Adrenal gland (tissue), 5 donors: ENCODE data around the gene NBPF3.

Source experiments
- CTCF ChIP-seq, 6 experiments: fragments of 450-650 bp in 4 of 6; fragments of 200-600 bp in 2 of 6; sonication (generic) in 1 of 6; IDR thresholded peaks; 1 replicate in 5 of 6; 2 replicates in 1 of 6; pipeline versions ENCODE4 v1.5.1 to v1.8.0; 2016 to 2021; ENCODE audit warnings: antibody characterized with exemption in 6 of 6, mild to moderate bottlenecking in 2 of 6, moderate library complexity in 1 of 6
- POLR2A ChIP-seq, 2 donors: fragments of 450-650 bp; IDR thresholded peaks; one replicate each; pipeline ENCODE4 v1.6.1; 2017; ENCODE audit warnings: antibody characterized with exemption in 2 of 2, mild to moderate bottlenecking in 2 of 2, moderate library complexity in 1 of 2
- donor health status: DM: no; HTN: no; CAD: no.

- TF ChIP-seq CTCF (IDR thresholded peaks at IDR 0.05) (no peak), POLR2A (IDR thresholded peaks at IDR 0.05) (no peak)
These were observed 52.4 kb downstream of the NBPF3 start for GRCh38 chr1:21492356-21492625.
